Astrocyte of the spinal cord (primary cell): ENCODE results near the gene COL23A1.

Experiments
- DNase-seq: peaks from one replicate; pipeline ENCODE4 v3.0.0; 2011; ENCODE audit warnings: low read depth, low spot score
- H3K4me3 ChIP-seq: 2 replicates; pipeline ENCODE4 v1.5.1; 2011; ENCODE audit warnings: low read depth, mild to moderate bottlenecking, low read length, moderate library complexity
- in situ Hi-C: cut with HindIII; loops from 2 replicates; pipeline ENCODE4 v1.10.0; 2017; ENCODE audit warnings: low sequenced_read_pairs
- TF ChIP-seq, protein P1 (sequence below): IDR thresholded peaks from 2 replicates; pipeline ENCODE4 v1.5.1; 2012; ENCODE audit warnings: low read depth, mild to moderate bottlenecking, low read length, inconsistent platforms

COL23A1 gene

GRCh38 chr5:178437386-178438075, 152.7 kb downstream of the COL23A1 start:
- TF ChIP-seq, protein P1, sequence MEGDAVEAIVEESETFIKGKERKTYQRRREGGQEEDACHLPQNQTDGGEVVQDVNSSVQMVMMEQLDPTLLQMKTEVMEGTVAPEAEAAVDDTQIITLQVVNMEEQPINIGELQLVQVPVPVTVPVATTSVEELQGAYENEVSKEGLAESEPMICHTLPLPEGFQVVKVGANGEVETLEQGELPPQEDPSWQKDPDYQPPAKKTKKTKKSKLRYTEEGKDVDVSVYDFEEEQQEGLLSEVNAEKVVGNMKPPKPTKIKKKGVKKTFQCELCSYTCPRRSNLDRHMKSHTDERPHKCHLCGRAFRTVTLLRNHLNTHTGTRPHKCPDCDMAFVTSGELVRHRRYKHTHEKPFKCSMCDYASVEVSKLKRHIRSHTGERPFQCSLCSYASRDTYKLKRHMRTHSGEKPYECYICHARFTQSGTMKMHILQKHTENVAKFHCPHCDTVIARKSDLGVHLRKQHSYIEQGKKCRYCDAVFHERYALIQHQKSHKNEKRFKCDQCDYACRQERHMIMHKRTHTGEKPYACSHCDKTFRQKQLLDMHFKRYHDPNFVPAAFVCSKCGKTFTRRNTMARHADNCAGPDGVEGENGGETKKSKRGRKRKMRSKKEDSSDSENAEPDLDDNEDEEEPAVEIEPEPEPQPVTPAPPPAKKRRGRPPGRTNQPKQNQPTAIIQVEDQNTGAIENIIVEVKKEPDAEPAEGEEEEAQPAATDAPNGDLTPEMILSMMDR = no peak
- in situ Hi-C loops = no loop called here
- H3K4me3 ChIP-seq = no peak overlapping the region
- DNase-seq = no peak

DNA sequence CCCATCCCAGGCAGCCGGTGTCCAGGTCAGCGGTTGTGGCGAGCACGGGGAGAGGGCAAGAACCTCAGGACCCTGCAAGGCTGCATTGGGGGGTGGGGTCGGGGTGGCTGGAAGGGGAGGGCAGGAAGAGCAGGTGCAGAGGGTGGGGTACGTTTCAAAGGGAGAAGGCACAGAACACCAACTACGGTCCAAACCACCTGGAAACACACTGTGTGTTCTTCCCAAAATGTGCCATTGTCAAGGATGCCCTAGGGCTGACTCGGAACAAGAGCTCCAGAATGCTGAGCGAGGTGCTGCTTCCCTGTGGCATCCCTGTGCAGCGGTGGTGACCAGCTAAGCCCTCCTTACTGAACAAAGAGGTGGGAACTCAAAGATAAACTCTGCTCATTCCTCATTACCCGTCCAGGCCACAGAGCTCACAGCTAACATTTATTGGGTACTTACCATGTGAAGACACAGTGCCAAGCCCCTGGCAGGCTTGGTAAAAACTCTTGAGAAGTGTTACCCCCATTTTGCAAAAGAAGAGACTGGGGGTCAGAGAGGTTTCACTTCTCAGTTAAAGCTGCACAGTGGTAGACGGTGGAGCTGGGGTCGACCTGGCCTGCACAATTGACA, 153.8 kb downstream of the COL23A1 start:
- TF ChIP-seq, protein P1 = no peak
- in situ Hi-C loops = no loop called here
- no peak overlapping the region for H3K4me3 ChIP-seq
- DNase-seq = no peak

GRCh38 chr5:178435321-178436238, 154.6 kb downstream of the COL23A1 start:
- in situ Hi-C loops = no loop called here
- no peak overlapping the region for H3K4me3 ChIP-seq
- TF ChIP-seq, protein P1 = no peak
- no peak for DNase-seq

- DNase-seq = no peak
- TF ChIP-seq, protein P1 = no peak
- no peak overlapping the region for H3K4me3 ChIP-seq
- in situ Hi-C loops = no loop called here
Observed at GRCh38 chr5:178434851-178435250, 155.3 kb downstream of the COL23A1 start.

DNA sequence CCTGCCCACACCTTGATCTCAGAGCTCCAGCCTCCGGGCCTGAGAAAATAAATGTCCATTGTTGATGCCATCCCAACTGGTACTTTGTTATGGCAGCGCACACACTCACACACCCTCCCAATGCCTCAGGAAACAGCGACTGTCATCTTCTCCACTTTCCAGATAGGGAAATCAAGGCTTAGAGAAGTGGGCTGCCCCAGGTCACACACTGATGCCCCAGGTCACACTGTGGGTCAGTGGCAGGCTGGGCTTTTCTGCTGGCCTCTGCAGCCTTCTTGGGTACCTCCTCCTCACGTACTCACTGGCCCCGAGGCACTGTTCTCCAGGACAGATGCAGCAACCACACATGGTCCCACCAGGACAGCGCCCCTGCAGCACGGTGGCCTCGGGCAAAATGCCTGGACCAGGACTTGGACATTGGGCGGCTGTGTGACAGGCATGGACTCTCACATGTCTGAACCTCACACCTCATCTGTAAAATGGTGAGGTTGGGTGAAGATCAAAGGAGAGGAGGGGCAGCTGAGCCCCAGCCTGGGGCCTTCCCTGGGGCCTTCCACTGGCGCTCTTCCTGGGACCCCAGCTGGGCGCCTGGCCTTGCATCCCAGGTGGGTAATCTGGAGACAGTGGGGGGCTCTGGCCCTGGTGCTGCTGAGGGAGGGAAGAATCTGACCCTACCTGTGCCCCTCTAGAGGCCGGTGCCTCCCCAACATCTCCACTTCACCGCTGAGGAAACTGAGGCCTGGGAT, 156.0 kb downstream of the COL23A1 start:
- DNase-seq = no peak
- TF ChIP-seq, protein P1 = no peak
- no peak overlapping the region for H3K4me3 ChIP-seq
- in situ Hi-C loops = no loop called here

- H3K4me3 ChIP-seq = no peak overlapping the region
- no peak for DNase-seq
- in situ Hi-C loops = no loop called here
- TF ChIP-seq, protein P1 = no peak
Observed at GRCh38 chr5:178433273-178433775, 156.9 kb downstream of the COL23A1 start.
